HL-60/S4 treated with phorbol 12-myristate 13-acetate at 8.2 ng/mL for 4 days and 3 days (cell line): Measurements from ENCODE around the gene CARM1.

Source experiments
- in situ Hi-C: fragments of 300-500 bp; cut with MboI; formaldehyde crosslinking; loops from 2 replicates; pipeline ENCODE4 v1.15.0; 2022; ENCODE audit warnings: low sequenced_read_pairs

CARM1 gene

DNA sequence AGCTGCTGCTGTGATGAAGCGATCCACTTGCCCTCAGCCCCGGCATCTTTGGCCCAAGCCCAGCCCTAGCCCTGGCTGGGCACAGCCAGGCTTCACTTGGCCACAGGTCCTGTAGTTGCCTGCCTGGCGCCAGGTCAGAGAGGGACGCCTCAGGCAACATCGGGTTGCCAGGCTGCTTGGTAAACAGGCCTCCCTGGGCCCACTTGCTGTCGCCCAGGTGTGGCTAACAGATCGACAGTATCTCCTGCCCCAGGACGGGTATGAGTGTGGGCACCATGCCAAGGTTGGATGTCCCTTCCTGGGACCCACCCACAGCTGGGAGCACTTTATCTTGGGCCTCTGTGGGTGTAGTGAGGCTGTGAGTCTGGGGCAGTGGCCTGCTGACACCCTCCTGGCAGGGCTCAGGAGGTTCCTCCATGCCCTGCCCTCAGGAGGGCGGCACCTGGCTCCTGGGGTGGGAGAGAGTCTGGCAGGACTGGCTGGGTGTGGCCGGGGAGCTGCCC lies 27.8 kb downstream of the CARM1 start:
- in situ Hi-C loops: no loop called here

DNA sequence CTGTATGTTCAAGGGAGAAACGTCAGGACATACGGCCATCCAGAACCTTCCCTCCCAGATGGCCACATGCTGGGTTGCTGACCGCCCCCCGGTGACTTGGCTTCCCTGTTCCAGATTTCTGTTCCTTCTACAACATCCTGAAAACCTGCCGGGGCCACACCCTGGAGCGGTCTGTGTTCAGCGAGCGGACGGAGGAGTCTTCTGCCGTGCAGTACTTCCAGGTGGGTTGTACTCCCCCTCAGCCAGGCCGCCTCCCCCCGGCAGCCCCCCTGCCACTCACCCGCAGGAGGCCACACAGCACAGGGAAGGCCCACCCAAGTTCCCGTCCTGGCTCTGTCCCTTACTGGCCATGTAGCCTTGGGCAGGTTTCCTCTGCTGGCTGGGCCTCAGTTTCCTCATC lies 36.6 kb downstream of the CARM1 start:
- in situ Hi-C loops: no loop called here

DNA sequence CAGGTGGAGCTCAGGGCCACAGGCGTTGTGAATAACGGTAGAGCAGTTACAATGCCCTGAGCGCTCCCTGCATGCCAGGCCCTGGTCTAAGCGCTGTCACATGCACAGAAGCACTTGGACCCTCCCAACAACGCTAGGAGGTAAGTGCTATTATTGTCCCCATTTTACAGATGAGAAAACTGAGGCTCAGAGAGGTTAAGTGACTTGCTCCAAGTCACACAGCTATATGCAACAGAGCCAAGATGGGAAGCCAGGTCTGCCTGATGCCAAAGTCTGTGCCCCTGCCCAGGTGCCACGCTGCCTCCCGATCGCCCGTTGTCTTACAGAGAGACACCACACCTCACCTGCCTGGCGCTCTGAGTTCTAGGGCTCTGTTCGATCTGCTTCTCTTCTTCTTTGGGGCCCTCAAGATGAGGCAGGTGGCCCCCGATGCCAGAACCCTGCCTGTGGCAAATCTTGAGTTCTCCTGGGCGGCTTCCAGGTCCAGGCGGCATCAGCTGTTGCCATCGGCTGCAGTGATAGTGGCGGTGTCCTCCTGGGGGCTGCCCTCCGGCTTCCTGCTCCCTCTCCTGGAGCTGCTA lies 37.1 kb downstream of the CARM1 start:
- in situ Hi-C loops: no loop called here

DNA sequence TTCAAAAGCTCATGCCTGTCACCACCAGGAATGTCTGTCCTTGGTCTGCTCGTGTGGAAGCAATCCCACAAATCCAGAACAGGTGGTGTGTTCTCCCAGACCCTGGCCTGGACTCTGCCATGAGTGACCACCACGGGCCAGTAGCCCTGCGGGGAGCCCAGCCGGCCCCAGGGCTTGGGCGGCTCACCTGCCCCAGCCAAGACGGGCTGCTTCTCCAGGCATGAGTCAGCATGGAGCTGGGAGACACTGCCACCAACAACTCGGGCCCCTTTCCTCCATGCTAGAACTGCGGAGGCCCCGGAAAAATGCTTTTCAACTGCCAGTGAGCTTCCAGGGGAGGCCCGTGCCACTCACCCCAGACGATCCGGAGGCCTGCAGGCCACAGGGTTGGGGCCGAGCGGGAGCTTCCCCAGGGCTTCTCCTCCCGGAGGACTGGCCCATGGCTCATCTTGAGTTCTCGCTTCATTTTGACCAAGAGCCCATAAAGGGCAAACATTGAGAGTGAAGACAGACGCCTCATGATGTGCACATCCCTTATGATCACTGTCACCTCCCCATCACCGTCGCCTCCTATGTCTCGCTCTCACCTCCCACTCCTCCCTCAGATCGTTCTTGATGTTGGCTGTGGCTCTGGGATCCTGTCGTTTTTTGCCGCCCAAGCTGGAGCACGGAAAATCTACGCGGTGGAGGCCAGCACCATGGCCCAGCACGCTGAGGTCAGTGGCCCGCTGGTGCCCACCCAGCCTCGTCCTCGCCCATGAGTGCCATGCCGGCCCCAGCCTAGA lies 40.4 kb downstream of the CARM1 start:
- in situ Hi-C loops: no loop called here

DNA sequence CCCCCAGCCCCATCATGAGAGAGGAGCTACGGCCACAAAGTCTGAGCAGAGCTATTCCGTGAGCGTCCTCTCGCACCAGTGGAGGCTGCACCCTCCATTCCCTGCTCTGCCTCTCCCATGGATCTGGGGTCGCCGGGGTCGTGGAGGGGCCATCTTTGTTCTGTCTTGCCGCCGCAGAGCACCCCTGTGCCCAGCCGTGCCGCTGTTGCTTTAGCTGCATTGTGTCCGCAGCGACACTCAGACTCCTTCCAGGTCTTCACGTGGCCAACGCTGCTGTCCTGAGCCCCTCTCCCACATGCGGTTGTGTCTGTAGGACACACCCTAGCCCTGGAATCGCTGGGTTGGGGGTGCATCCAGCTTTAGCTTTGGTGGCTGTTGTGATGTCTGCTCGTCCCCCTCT lies 41.3 kb downstream of the CARM1 start:
- in situ Hi-C loops: no loop called here

DNA sequence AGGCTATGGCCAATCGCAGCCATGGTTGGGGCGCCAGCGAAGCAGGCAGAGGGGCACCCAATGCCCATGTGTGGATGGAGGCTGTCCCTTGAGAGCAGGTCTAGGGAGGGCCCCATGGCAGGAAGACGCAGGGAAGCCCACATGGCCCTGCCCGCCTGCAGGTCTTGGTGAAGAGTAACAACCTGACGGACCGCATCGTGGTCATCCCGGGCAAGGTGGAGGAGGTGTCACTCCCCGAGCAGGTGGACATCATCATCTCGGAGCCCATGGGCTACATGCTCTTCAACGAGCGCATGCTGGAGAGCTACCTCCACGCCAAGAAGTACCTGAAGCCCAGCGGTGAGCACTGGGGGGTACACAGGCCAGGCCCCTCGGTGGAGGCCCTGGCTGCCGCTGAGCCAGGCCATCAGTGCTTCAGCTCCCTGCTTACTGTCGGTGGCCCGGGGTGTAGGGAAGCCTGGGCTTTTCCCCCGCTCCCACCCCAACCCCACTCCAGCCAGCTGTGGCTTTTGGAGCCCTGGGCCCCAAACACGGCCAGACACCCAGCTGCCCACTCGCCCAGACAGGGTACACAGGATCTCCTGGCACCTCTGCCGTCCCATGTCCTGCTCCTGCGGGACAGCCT lies 42.5 kb downstream of the CARM1 start:
- in situ Hi-C loops: no loop called here

DNA sequence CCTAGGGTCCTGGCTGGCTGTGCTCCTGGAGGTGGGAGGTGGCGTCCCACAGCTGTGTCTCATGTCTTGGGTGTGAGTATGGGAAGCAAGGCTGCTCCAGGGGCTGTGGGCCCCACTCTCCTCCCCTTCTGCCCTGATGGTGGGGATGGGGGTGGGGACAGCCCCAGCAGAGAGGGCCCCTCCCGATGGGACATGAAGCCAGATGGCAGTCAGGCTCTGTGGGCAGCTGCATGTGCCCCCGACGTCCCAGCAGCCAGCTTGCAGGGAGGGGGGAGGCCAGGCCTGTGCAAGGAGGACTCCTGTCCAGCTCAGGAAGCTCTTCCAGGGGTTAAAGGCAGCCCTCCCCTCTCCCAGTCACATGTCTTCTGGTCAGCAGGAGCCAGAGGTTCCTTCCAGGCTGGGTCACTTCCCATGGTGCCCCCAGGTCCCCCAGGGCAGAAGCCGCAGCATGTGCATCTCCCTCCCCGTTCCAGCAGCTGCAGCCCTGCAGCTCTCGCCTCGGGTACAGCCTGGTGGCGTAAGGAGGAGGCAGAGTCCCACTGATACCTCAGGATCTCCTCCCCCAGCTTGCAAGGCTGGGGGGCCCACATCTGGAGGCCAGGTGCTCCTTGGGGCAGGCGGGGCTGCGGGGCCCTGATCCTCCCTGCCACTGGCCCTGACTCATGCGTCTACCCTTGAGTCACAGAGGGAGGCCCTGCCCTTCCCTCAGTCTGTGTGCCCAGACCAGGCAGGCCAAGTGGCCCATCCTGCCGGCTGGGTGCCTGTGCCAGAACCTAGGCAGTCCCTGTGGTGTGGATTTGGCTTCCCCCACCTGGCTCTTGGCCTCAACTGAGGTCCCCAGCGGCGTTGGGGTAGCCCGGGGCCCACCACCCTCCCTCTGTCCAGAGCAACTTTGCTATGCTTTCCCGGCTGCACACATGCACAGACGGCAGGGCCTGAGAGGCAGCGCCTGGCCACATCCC lies 44.1 kb downstream of the CARM1 start:
- in situ Hi-C loops: no loop called here

DNA sequence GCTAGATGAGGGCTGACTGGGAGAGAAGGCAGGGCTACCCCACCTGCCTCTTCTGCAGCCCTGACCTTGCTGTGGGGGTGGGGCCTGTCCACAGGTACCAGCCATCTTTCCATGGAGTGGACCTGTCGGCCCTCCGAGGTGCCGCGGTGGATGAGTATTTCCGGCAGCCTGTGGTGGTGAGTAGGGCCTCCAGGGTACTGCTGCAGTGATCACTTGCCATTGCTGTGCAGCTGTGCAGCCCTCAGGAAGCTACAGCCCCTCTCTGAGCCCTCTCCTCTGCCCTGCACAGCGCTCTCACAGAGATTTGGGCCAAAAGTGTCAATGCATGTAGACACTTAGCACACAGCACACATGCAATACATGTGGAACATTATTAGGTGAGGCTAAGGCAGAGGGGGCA lies 45.2 kb downstream of the CARM1 start:
- in situ Hi-C loops: no loop called here

DNA sequence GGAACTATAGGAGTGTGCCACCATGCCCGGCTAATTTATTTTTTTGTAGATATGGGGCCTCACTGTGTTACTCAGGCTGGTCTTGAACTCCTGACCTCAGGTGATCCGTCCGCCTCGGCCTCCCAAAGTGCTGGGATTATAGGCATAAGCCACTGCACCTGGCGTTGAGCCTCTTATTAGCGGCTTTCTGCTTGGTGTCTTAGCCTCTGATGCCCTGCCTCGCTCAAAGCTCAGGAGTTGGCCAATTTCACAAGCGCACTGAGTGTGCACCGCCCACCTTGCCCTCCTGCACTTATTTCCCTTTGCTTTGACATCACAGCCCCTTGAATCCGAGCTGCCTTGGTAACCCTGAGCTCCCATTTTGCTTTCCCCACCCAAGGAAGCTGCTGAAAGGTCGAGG lies 47.0 kb downstream of the CARM1 start:
- in situ Hi-C loops: no loop called here

DNA sequence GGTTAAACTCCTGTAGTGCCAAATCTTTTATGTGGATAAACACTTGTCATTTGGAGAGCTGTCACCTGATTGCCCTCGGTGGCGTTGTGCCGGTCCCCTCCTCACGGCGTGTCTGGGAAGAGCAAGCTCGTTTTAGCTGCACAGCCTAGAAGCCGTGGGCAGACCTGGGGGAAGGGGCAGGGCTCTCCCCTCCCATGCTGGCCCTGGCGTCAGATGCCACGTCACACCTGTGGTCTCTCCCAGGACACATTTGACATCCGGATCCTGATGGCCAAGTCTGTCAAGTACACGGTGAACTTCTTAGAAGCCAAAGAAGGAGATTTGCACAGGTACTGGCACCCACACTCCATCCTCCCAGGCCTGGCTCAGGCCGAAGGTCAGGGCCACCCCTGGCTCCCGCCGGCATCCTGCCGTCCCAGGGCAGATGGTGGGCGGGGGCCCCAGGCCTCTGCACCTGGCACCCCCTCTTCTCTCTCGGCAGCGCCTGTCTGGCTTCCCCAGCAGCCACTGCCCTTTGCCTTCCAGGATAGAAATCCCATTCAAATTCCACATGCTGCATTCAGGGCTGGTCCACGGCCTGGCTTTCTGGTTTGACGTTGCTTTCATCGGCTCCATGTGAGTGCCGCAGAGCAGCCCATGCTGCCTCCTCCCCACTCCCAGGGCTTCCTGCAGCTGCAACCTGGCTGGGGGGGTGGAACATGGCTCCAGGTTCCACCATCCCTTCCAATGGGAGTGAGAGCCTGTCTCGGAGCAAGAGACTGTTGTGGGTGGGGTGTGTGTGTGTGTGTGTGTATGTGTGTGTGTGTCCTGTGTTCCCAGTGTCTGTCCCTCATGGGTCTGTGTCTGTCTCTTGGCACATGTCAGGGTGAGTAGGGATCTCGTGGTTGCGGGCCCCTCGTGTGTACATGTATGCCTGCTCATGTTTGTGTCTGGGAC lies 48.3 kb downstream of the CARM1 start:
- in situ Hi-C loops: no loop called here

DNA sequence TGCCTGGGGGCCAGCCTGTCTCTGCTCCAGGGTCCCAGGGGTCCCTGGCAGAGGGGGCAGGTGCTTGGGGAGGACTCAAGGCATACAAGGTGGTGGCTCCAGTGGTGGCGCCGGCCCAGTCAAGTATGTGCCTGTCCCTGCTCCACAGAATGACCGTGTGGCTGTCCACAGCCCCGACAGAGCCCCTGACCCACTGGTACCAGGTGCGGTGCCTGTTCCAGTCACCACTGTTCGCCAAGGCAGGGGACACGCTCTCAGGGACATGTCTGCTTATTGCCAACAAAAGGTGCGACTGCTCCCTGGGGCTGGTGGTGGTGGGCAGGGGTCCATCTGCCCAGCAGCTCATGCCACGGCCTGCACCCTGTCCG lies 48.9 kb downstream of the CARM1 start:
- in situ Hi-C loops: no loop called here

DNA sequence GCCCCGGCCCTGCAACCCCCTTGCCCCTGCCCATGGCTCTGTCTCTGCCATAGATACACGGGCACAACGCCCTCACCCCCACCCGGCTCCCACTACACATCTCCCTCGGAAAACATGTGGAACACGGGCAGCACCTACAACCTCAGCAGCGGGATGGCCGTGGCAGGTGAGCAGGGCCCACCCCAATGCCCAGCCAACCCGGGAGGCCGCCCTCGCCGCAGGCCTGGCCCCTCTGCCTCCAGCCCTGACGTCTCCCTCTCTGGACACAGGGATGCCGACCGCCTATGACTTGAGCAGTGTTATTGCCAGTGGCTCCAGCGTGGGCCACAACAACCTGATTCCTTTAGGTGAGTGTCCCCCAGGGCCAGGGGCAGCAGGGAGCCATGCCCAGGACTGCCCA lies 49.4 kb downstream of the CARM1 start:
- in situ Hi-C loops: no loop called here

DNA sequence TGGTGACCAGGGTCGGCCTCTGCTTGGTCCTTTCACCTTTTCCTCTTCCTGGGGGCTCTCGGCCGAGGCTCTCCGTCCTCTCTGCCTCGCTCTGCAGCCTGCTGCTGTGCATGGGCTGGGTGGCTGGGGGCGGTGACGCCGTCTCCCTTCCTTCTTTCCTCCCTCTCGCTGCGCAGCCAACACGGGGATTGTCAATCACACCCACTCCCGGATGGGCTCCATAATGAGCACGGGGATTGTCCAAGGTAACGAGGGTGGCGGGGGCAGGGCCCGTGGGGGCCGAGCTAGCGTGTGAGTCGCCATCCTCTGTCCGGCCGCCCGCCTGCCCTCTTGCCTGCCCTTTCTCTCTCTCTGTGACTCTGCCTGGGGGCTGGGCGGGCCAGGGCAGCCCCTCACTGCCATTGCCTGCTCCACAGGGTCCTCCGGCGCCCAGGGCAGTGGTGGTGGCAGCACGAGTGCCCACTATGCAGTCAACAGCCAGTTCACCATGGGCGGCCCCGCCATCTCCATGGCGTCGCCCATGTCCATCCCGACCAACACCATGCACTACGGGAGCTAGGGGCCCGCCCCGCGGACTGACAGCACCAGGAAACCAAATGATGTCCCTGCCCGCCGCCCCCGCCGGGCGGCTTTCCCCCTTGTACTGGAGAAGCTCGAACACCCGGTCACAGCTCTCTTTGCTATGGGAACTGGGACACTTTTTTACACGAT lies 50.0 kb downstream of the CARM1 start:
- in situ Hi-C loops: no loop called here

DNA sequence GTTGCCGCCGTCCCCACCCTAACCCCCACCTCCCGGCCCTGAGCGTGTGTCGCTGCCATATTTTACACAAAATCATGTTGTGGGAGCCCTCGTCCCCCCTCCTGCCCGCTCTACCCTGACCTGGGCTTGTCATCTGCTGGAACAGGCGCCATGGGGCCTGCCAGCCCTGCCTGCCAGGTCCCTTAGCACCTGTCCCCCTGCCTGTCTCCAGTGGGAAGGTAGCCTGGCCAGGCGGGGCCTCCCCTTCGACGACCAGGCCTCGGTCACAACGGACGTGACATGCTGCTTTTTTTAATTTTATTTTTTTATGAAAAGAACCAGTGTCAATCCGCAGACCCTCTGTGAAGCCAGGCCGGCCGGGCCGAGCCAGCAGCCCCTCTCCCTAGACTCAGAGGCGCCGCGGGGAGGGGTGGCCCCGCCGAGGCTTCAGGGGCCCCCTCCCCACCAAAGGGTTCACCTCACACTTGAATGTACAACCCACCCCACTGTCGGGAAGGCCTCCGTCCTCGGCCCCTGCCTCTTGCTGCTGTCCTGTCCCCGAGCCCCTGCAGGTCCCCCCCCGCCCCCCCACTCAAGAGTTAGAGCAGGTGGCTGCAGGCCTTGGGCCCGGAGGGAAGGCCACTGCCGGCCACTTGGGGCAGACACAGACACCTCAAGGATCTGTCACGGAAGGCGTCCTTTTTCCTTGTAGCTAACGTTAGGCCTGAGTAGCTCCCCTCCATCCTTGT lies 50.7 kb downstream of the CARM1 start:
- in situ Hi-C loops: no loop called here

DNA sequence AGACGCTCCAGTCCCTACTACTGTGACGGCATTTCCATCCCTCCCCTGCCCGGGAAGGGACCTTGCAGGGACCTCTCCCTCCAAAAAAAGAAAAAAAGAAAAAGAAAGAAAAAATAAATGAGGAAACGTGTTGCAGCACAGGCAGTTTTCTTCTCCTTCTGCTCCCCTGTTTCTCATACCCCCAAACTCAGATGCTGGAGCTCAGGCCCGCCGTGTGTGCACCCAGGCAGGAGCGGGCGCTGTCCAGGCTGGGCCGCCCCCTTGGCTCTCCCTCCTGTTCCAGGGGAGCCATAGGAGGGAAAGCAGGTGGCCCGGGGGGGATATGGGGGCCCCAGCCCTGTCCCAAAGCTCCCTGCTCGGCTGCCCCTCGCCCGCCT lies 51.3 kb downstream of the CARM1 start:
- in situ Hi-C loops: no loop called here

DNA sequence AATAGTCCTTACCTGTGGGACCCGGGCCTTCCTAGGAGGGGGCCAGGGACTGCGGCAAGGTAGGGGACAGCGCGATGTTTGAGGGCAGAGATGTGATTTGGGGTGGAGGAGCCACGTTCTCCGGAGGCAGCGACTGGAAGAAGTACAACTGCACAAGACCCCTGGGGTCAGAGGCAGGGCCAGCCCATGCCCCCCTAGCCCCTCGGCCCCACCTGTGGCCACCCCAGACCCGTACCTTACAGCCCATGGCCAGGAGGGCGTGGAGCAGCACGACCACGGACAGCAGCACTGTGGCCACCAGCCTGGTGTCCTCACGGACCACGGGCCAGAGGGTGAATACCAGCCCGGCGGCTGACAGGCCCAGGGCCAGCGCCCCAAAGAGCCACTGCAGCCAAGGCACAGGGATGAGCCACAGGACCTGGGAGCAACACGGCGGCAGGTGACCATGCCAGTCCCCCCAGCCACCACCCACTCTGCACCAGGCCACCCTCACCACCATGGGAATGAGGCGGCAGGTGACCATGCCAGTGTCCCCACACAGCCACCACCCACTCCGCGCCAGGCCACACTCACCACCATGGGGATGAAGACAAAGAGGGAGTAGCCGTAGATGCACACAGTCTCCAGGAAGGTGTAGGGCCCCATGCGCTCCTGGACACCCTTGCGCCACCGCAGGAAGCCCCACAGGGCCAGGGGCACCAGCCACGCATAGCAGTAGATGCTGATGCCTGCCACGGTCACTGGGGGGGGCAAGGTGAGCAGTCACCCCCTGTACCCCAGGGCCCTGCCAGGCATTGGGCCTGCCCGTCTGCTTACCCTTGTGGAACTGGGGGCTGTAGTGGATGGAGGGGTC lies 52.1 kb downstream of the CARM1 start:
- in situ Hi-C loops: no loop called here

DNA sequence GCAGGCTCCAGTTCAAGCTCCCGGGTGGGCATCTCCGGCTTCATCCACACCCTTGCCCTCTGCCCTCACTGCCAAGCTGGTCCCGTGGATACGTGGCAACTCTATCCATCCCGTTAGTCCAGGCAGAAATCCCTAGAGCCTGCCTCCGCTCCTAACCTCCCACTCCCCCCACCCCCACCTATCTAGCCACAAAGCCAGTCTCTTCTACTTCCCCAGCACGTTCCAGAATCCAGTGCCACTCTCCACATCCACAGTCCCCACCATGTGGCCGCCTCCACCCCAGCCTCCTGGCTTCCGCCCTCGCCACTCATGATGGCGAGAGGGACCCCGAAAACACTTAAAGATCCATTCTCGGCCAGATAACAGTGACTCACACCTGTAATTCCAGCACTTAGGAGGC lies 53.2 kb downstream of the CARM1 start:
- in situ Hi-C loops: no loop called here
